K562 (cell line): ENCODE data around the gene CHRDL2. TPM values are rescaled to one million over a fixed set of nuclear protein-coding genes. Genes with fewer than 3 reads are reported as not detected.

Source experiments
- ATAC-seq: fragments of 200-7000 bp; cut with Tn5 transposase; 3 replicates; pipeline ENCODE4 v1.9.1; 2020; ENCODE audit warnings: moderate library complexity
- BruUV-seq: library from RNA; stranded (reverse); fragments of 400-500 nt; replicated peaks from 2 replicates; lab custom pipeline; 2021; lab: Mats Ljungman, UMichigan
- CTCF ChIA-PET: fragments of 300-600 bp; formaldehyde crosslinking; extraction: SDS; loops from one replicate; lab custom pipeline; 2021; ENCODE audit warnings: low intra/inter-chr PET ratio; lab: Yijun Ruan, JAX
- POLR2A ChIA-PET: fragments of 300-600, 350-650 bp; sonication (Branson Sonifier 250); formaldehyde crosslinking; extraction: SDS; loops from one replicate; lab custom pipeline; 2021; ENCODE audit warnings: antibody characterized with exemption, inconsistent platforms; lab: Yijun Ruan, JAX
- DNase-seq, 4 experiments: peaks; one replicate each; pipeline versions ENCODE4 v3.0.0 to v3.0.0-alpha.2; 2011 to 2018; ENCODE audit warnings: low spot score in 3 of 4, mixed read lengths in 3 of 4; ENCODE audit errors: extremely low read depth in 1 of 4
- FAIRE-seq: peaks from 2 replicates; lab custom pipeline; 2011; peaks lifted over from hg19 to GRCh38; lab: Jason Lieb, UNC
- H2AFZ ChIP-seq: 2 replicates; pipeline ENCODE4 v1.6.0; 2011; ENCODE audit warnings: low read depth, low read length, control low read depth, inconsistent platforms
- H3K27ac ChIP-seq: fragments of 200-600 bp; 3 replicates; pipeline ENCODE4 v1.8.0; 2011; ENCODE audit warnings: low read depth, mild to moderate bottlenecking, control low read depth, inconsistent platforms, low read length, moderate library complexity, mixed read lengths; ENCODE audit errors: extremely low read depth
- H3K27me3 ChIP-seq, 2 experiments: fragments of 300-600 bp in 1 of 2; 2 replicates in 1 of 2; 3 replicates in 1 of 2; pipeline versions ENCODE4 v1.6.0 to v1.8.0; 2011; ENCODE audit warnings: inconsistent platforms in 2 of 2, low read length in 2 of 2, mild to moderate bottlenecking in 1 of 2, mixed read lengths in 1 of 2, moderate library complexity in 1 of 2; ENCODE audit not compliant: control insufficient read depth in 2 of 2, insufficient read depth in 2 of 2
- H3K36me3 ChIP-seq: fragments of 300-600 bp; 3 replicates; pipeline ENCODE4 v1.8.0; 2011; ENCODE audit warnings: mild to moderate bottlenecking, low read length, inconsistent platforms; ENCODE audit not compliant: control insufficient read depth, insufficient read depth
- H3K4me1 ChIP-seq, 2 experiments: fragments of 200-600 bp in 1 of 2; replicated peaks in 1 of 2; 2 replicates in 1 of 2; 3 replicates in 1 of 2; pipeline versions ENCODE4 v1.5.1 to v1.8.0; 2011; ENCODE audit warnings: inconsistent platforms in 2 of 2, low read length in 2 of 2, mild to moderate bottlenecking in 1 of 2, mixed read lengths in 1 of 2, moderate library complexity in 1 of 2; ENCODE audit not compliant: control insufficient read depth in 2 of 2, insufficient read depth in 2 of 2
- H3K4me2 ChIP-seq: 2 replicates; pipeline ENCODE4 v1.6.1; 2011; ENCODE audit warnings: low read length, control low read depth, inconsistent platforms, mixed read lengths; ENCODE audit not compliant: insufficient read depth
- H3K4me3 ChIP-seq: fragments of 200-600 bp; sonication (generic), shearing (Covaris generic); 2 replicates; pipeline ENCODE4 v1.5.1; 2016; ENCODE audit warnings: control low read depth, inconsistent platforms
- H3K79me2 ChIP-seq: fragments of 200-600 bp; 3 replicates; pipeline ENCODE4 v1.8.0; 2011; ENCODE audit warnings: low read length, inconsistent platforms; ENCODE audit not compliant: control insufficient read depth, insufficient read depth
- H3K9ac ChIP-seq, 2 experiments: 2 replicates each; pipeline versions ENCODE4 v1.6.0 to v1.6.1; 2011; ENCODE audit warnings: low read depth in 2 of 2, low read length in 2 of 2, control low read depth in 1 of 2, inconsistent platforms in 1 of 2, mild to moderate bottlenecking in 1 of 2, mixed read lengths in 1 of 2; ENCODE audit not compliant: insufficient read depth in 1 of 2
- H3K9me1 ChIP-seq: one replicate; pipeline ENCODE4 v1.6.0; 2011; ENCODE audit warnings: inconsistent platforms, mild to moderate bottlenecking, low read length, moderate library complexity; ENCODE audit not compliant: control insufficient read depth, insufficient read depth
- H3K9me3 ChIP-seq: replicated peaks from 2 replicates; pipeline ENCODE4 v1.5.1; 2011; ENCODE audit warnings: low read depth, low read length, inconsistent platforms; ENCODE audit not compliant: control insufficient read depth, insufficient read depth
- H4K20me1 ChIP-seq: replicated peaks from 2 replicates; pipeline ENCODE4 v1.6.1; 2011; ENCODE audit warnings: low read length, inconsistent platforms, mixed read lengths; ENCODE audit not compliant: control insufficient read depth, insufficient read depth
- ADNP ChIP-seq: fragments of 200-800 bp; sonication (Bioruptor generic); IDR thresholded peaks from 2 replicates; pipeline ENCODE4 v1.6.1; 2016; ENCODE audit warnings: missing genetic modification characterization, missing compliant biosample characterization
- ETV5 ChIP-seq: sonication (generic); formaldehyde crosslinking; IDR thresholded peaks from 2 replicates; pipeline ENCODE4 v1.4.0; 2020; ENCODE audit warnings: low read depth, mild to moderate bottlenecking, missing genetic modification reagents
- GTF2E2 ChIP-seq: fragments of 200-800 bp; sonication (Bioruptor generic); IDR thresholded peaks from 2 replicates; pipeline ENCODE4 v1.6.1; 2016; ENCODE audit warnings: missing genetic modification characterization, missing compliant biosample characterization
- IRF1 ChIP-seq: sonication (generic); formaldehyde crosslinking; IDR thresholded peaks from 2 replicates; pipeline ENCODE4 v1.8.0; 2022; ENCODE audit warnings: missing genetic modification reagents, mild to moderate bottlenecking, borderline replicate concordance
- KDM1A ChIP-seq, 2 experiments: fragments of 450-650 bp; IDR thresholded peaks; 2 replicates each; pipeline ENCODE4 v1.6.1; 2016; ENCODE audit warnings: mild to moderate bottlenecking in 2 of 2
- KHSRP ChIP-seq: fragments of 450-650 bp; IDR thresholded peaks from 2 replicates; pipeline ENCODE4 v1.6.1; 2017
- PHF8 ChIP-seq: fragments of 200-600 bp; sonication (generic); IDR thresholded peaks from 2 replicates; pipeline ENCODE4 v1.6.1; 2012; ENCODE audit warnings: mixed run types, mild to moderate bottlenecking, inconsistent platforms, low read length, moderate library complexity, borderline replicate concordance
- SIN3A ChIP-seq, 2 experiments: fragments of 150-350 bp in 1 of 2; IDR thresholded peaks; 2 replicates each; pipeline ENCODE4 v1.6.1; 2011 to 2016; ENCODE audit warnings: borderline replicate concordance in 2 of 2, low read depth in 2 of 2, low read length in 2 of 2, mild to moderate bottlenecking in 2 of 2, moderate library complexity in 2 of 2; ENCODE audit not compliant: control insufficient read depth in 1 of 2
- SMAD2 ChIP-seq: fragments of 150-350 bp; IDR thresholded peaks from 2 replicates; pipeline ENCODE4 v1.6.1; 2014; ENCODE audit warnings: low read depth, mild to moderate bottlenecking, low read length
- SMARCE1 ChIP-seq: fragments of 450-650 bp; IDR thresholded peaks from 2 replicates; pipeline ENCODE4 v1.7.1; 2016; ENCODE audit warnings: mild to moderate bottlenecking
- ZNF407 ChIP-seq: fragments of 450-650 bp; IDR thresholded peaks from 2 replicates; pipeline ENCODE4 v1.6.1; 2016; ENCODE audit warnings: low read depth
- WGBS: fragments of 100-300 bp; shearing (Covaris generic); methylation state at CpG from one replicate; pipeline ENCODE4 v1.1.6; 2016; ENCODE audit warnings: low coverage, mixed read lengths; ENCODE audit not compliant: insufficient coverage; ENCODE audit errors: missing lambda C conversion rate; 5-methylcytosine and 5-hydroxymethylcytosine counted together
- in situ Hi-C: fragments of 300-500 bp; cut with MboI; formaldehyde crosslinking; loops from 4 replicates; pipeline ENCODE4 v1.15.0; 2018; ENCODE audit warnings: inconsistent platforms, mixed read lengths
- intact Hi-C: fragments of 100-400 bp; cut with micrococcal nuclease; formaldehyde crosslinking; loops from 2 replicates; pipeline ENCODE4 v1.14.2; 2022
- polyA plus RNA-seq, 8 experiments: library from polyadenylated mRNA; depleted of rRNA in 4 of 8; stranded (reverse) in 5 of 8; unstranded in 3 of 8; fragments of >200 nt; fragmentation: Nextera tagmentation in 2 of 8; fragmentation: Illumina TruSeq in 1 of 8; extraction: Ambion mirVana in 2 of 8; extraction: Trizol in 1 of 8; gene quantifications; 2 replicates each; pipeline versions ENCODE4 v1.2.1 to v1.2.3, GENCODE V29; 2011 to 2014; ENCODE audit warnings: inconsistent platforms in 1 of 8, missing spikeins in 1 of 8
- total RNA-seq, 7 experiments: library from RNA; depleted of rRNA in 6 of 7; stranded (reverse); fragments of >200 nt in 6 of 7; fragmentation: Illumina TruSeq in 2 of 7; extraction: Trizol in 2 of 7; gene quantifications; 2 replicates each; pipeline versions ENCODE4 v1.2.1 to v1.2.3, GENCODE V29; 2011 to 2021; ENCODE audit warnings: low replicate concordance in 1 of 7

The CHRDL2 gene
- total and polyA plus RNA-seq, 9 of the 15 experiments (the other 6 are each of a cell fraction or from before 2014, with no cell fraction given) = not detected

GRCh38 chr11:74699615-74700396 is 31.4 kb downstream of the CHRDL2 start (continued):
- peak; percentile 68; the same call in 1 of the 2 replicates for TF ChIP-seq ADNP (tag)
- TF ChIP-seq, all 486 proteins: peak for 5

- DNase-seq (no peak), ATAC-seq (no peak), FAIRE-seq (no peak)
- CTCF ChIA-PET = no interaction called here
- no peaks in the 10 kb centered on the region for H3K79me2 ChIP-seq
- H3K9ac ChIP-seq = peak overlapping the region in 1 of 2 experiments; percentile 66; a peak in 1 of 4 replicates
- H3K9me3 ChIP-seq = no peaks in the 10 kb centered on the region
- H3K27ac ChIP-seq = no peak overlapping the region; the same call in 2 of the 3 replicates
- no peak overlapping the region for H3K4me3 ChIP-seq
- H3K9me1 ChIP-seq = no peaks in the 10 kb centered on the region
- H3K36me3 ChIP-seq = no peaks in the 10 kb centered on the region
- POLR2A ChIA-PET = no interaction called here
- H3K4me2 ChIP-seq = peak overlapping the region; percentile 50; the same call in 1 of the 2 replicates
- H3K27me3 ChIP-seq = peaks cover 0 to 13% of the 10 kb centered on the region in 2 experiments; a peak in 1 of 5 replicates
- H2AFZ ChIP-seq = peak overlapping the region; percentile 82
- H4K20me1 ChIP-seq = no peaks in the 10 kb centered on the region
- peaks cover 11 to 14% of the 10 kb centered on the region in 2 experiments; a peak in 4 of 5 replicates for H3K4me1 ChIP-seq
- BruUV-seq = no TSS peak
- in situ Hi-C loops = no loop called here
- intact Hi-C loops = no loop called here
- 42% methylated on average over 3 of the region's 4 CpGs for WGBS
- TF ChIP-seq SMAD2 (no peak), IRF1 (CRISPR knock-in tag) (no peak), PHF8 (no peak), GTF2E2 (tag) (no peak), KHSRP (no peak), KDM1A (IDR thresholded peaks at IDR 0.05) (0 out of 4 replicates have a peak, but pooled peaks of 1 of the 2 experiments have one; percentile 1), SIN3A (IDR thresholded peaks at IDR 0.05; ENCODE audit: borderline replicate concordance in 2 of 2, control insufficient read depth in 1 of 2, low read depth in 2 of 2, low read length in 2 of 2) (no peak), ETV5 (CRISPR knock-in tag) (no peak), SMARCE1 (0 out of 2 replicates have a peak, but pooled peaks have one; percentile 0), ZNF407 (no peak)
Measured at GRCh38 chr11:74697722-74698121, 33.5 kb downstream of the CHRDL2 start.
